ENCODE measurements around the gene LAX1.
A peak's percentile ranks its signal among the peaks of the same experiment; 100 is the strongest.

Gene LAX1

GRCh38 chr1:203768256-203768655, 3.3 kb downstream of the LAX1 start:
- DNase-seq (ENCODE audit: low spot score): no peak
- no peak for TF ChIP-seq CTCF (IDR thresholded peaks at IDR 0.05; ENCODE audit: extremely low read depth, insufficient read depth, missing control alignments)
- in situ Hi-C loops (cut with MboI; ENCODE audit: low pct_unique_long_range_greater_than_20kb, low sequenced_read_pairs, unreplicated experiment): no loop called here

GRCh38 chr1:203769505-203770343, 4.7 kb downstream of the LAX1 start:
- TF ChIP-seq CTCF (IDR thresholded peaks at IDR 0.05; ENCODE audit: extremely low read depth, insufficient read depth, missing control alignments): no peak
- in situ Hi-C loops (cut with MboI; ENCODE audit: low pct_unique_long_range_greater_than_20kb, low sequenced_read_pairs, unreplicated experiment): no loop called here
- DNase-seq (ENCODE audit: low spot score): no peak

- no peak for TF ChIP-seq CTCF (IDR thresholded peaks at IDR 0.05; ENCODE audit: extremely low read depth, insufficient read depth, missing control alignments)
- in situ Hi-C loops (cut with MboI; ENCODE audit: low pct_unique_long_range_greater_than_20kb, low sequenced_read_pairs, unreplicated experiment): no loop called here
Measured at GRCh38 chr1:203771901-203772301, 6.9 kb downstream of the LAX1 start.

GRCh38 chr1:203772836-203773235, 7.9 kb downstream of the LAX1 start:
- no peak for TF ChIP-seq CTCF (IDR thresholded peaks at IDR 0.05; ENCODE audit: extremely low read depth, insufficient read depth, missing control alignments)
- DNase-seq (ENCODE audit: low spot score): no peak
- in situ Hi-C loops (cut with MboI; ENCODE audit: low pct_unique_long_range_greater_than_20kb, low sequenced_read_pairs, unreplicated experiment): no loop called here

More at GRCh38 chr1:203771901-203772301, 6.9 kb downstream of the LAX1 start:
- DNase-seq (ENCODE audit: low spot score): no peak

- peak; percentile 16 for TF ChIP-seq CTCF (IDR thresholded peaks at IDR 0.05; ENCODE audit: extremely low read depth, insufficient read depth, missing control alignments)
- in situ Hi-C loops (cut with MboI; ENCODE audit: low pct_unique_long_range_greater_than_20kb, low sequenced_read_pairs, unreplicated experiment): no loop called here
- no peak for DNase-seq (ENCODE audit: low spot score)
Measured at GRCh38 chr1:203776636-203777035, 11.7 kb downstream of the LAX1 start.

- in situ Hi-C loops (cut with MboI; ENCODE audit: low pct_unique_long_range_greater_than_20kb, low sequenced_read_pairs, unreplicated experiment): no loop called here
Measured at GRCh38 chr1:203777596-203777995, 12.6 kb downstream of the LAX1 start.

More at GRCh38 chr1:203777596-203777995, 12.6 kb downstream of the LAX1 start:
- no peak for TF ChIP-seq CTCF (IDR thresholded peaks at IDR 0.05; ENCODE audit: extremely low read depth, insufficient read depth, missing control alignments)
- DNase-seq (ENCODE audit: low spot score): no peak

Data from GM13977 (cell line).